GM12891 (cell line): Measurements from ENCODE around the gene TMC4.

Experiments used
- DNase-seq: peaks from one replicate; pipeline ENCODE4 v3.0.0; 2011; ENCODE audit warnings: low spot score; ENCODE audit not compliant: insufficient read length
- FAIRE-seq: peaks from 2 replicates; lab custom pipeline; 2011; peaks lifted over from hg19 to GRCh38; lab: Jason Lieb, UNC
- PAX5 ChIP-seq: IDR thresholded peaks from 2 replicates; pipeline ENCODE4 v1.6.1; 2011; ENCODE audit warnings: low read length, moderate library complexity, mild to moderate bottlenecking; ENCODE audit not compliant: insufficient read depth, severe bottlenecking
- POLR2A ChIP-seq: IDR thresholded peaks from 2 replicates; pipeline ENCODE4 v1.6.1; 2011; ENCODE audit warnings: low read depth, low read length, control low read depth
- POLR2AphosphoS5 ChIP-seq: IDR thresholded peaks from 2 replicates; pipeline ENCODE4 v1.6.1; 2011; ENCODE audit warnings: low read depth, low read length, control low read depth
- POU2F2 ChIP-seq: IDR thresholded peaks from 2 replicates; pipeline ENCODE4 v1.6.1; 2011; ENCODE audit warnings: low read depth, mild to moderate bottlenecking, control low read depth, low read length, moderate library complexity
- SPI1 ChIP-seq: IDR thresholded peaks from 2 replicates; pipeline ENCODE4 v1.6.1; 2011; ENCODE audit warnings: low read depth, low read length, control low read depth
- TAF1 ChIP-seq: IDR thresholded peaks from 2 replicates; pipeline ENCODE4 v1.6.1; 2011; ENCODE audit warnings: low read depth, low read length, control low read depth

Gene TMC4

GRCh38 chr19:54164369-54165068, 8.4 kb downstream of the TMC4 start:
- FAIRE-seq (no peak), DNase-seq (no peak)
- TF ChIP-seq SPI1 (no peak), POLR2AphosphoS5 (no peak), TAF1 (no peak), PAX5 (no peak), POLR2A (no peak), POU2F2 (no peak)

DNA sequence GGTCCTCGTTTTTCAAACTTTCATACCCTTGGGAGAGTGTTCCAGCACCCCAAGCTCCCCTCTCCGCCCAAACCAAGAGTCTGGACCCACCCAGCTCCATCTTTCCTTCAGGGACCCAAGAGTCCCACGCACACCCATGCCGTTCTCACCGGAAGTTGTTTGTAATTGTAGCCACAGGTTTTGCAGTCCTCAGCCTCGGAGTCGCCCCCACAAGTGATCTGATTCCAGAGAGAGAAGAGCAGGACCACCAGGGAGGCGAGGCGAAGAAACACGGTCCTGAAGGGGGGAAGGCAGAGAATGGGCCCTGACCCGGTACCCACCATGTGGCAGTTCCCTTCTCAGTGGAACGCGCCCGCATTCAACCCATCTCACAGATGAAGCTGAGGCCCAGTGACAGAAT, 10.1 kb downstream of the TMC4 start:
- no peak for FAIRE-seq
- no peak for DNase-seq
- TF ChIP-seq SPI1 = no peak

GRCh38 chr19:54162241-54162805, 10.6 kb downstream of the TMC4 start:
- DNase-seq (no peak), FAIRE-seq (no peak)
- TF ChIP-seq PAX5 = no peak
- no peak for TF ChIP-seq SPI1
- TF ChIP-seq POU2F2 = no peak
- TF ChIP-seq TAF1 = no peak
- TF ChIP-seq POLR2A = no peak
- TF ChIP-seq POLR2AphosphoS5 = no peak

DNA sequence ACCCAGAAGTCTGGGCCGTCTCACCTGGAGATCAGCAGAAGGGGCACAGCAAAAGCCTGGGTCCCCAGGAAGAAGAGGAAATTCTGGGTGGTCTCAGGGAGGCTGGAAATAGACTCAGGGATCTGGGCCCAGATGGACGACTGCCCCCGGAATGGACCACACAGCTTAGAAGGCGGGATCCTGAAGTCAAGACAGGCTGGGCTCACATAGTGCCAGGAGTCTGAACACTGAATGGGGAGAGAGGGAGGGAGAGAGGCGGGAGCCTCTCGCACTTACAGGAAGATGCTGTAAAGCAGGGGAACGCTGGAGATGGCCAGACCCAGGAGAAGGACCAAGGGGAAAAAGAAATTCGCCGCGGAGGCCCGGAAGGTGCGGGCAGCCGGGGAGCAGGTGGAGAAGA, 12.1 kb downstream of the TMC4 start:
- no peak for DNase-seq
- TF ChIP-seq POLR2A (no peak), TAF1 (no peak), PAX5 (no peak), POU2F2 (no peak), SPI1 (no peak), POLR2AphosphoS5 (no peak)
- peak; percentile 5 for FAIRE-seq

DNA sequence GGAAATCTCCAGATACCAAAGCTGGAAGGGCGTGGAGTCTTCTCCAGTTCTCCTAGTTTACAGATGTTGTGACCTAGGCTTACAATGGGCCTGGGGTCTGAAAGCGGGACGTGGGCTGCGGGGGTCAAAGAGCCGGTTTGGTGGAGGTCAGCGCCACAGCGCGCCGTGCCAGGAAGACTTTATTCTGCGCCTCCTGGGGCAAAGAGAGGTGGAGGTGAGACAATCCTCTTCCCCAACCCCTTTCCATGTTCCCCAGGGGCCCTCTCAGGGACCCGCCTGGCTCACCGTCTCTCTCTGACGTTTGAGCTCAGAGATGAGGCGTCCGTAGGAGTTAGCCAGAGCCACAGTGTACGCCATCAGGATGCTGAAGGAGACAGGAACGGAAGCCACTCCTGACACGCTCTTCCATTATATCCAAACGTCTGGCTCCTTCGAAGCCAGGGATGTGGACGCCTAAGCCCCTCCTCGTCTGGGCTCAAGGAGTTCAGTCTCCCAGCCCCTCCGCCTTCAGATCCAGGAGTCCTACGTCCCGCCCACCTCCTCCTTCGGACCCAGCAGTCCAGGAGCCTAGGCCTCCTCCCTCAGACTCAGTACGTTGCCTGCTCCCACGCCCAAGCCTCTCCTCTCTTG, 12.7 kb downstream of the TMC4 start:
- TF ChIP-seq POLR2A (0 out of 2 replicates have a peak, but pooled peaks have one; percentile 17), POU2F2 (no peak)
- DNase-seq (no peak), FAIRE-seq (no peak)

- TF ChIP-seq TAF1 (peak; percentile 78), POLR2A (peak; percentile 82), POU2F2 (peak; percentile 78; the same call in 1 of the 2 replicates), SPI1 (no peak), PAX5 (no peak), POLR2AphosphoS5 (peak; percentile 94)
- DNase-seq (peak; percentile 96), FAIRE-seq (peak; percentile 100)
These were observed 13.4 kb downstream of the TMC4 start, which contains the start of gene LENG1 for GRCh38 chr19:54159352-54160181. Gene LENG1, minus strand, starts transcription at chr19:54159721. Its CDS starts 26 bp downstream, at chr19:54159695.

DNA sequence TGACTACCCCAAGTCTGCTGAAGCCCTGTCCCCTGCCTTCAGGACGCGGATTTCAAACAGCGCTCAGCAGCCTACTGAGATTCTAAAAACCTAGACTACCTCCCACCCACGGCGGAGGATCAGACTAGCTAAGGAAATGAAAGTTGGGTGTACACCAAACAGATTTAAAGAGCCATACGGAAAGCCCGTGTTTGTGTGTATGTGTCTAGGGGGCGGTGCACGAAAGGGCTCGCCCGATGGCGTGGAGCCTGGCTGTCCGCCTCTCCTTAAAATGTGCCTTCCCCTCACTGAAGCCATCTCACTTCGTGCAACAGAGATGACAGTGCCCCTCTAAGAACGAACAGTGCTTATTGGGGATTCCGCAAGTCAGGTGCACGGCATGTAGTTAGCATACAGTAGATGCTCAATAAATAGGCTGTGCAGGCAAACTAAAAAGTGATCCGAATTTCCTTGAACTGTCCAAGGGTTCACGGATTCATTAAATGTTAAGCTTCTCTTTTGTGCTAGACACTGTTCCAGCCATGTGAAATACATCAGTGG, 14.1 kb downstream of the TMC4 start:
- DNase-seq (no peak), FAIRE-seq (no peak)
- no peak for TF ChIP-seq POLR2AphosphoS5
- no peak for TF ChIP-seq PAX5
- TF ChIP-seq SPI1 = peak; percentile 44; the same call in 1 of the 2 replicates
- TF ChIP-seq POU2F2 = peak; percentile 8; the same call in 1 of the 2 replicates
- TF ChIP-seq POLR2A = no peak
- no peak for TF ChIP-seq TAF1

GRCh38 chr19:54156953-54157352, 16.0 kb downstream of the TMC4 start:
- FAIRE-seq (peak; percentile 9), DNase-seq (no peak)
- TF ChIP-seq POU2F2 (no peak), POLR2AphosphoS5 (no peak), TAF1 (no peak), PAX5 (no peak), POLR2A (no peak), SPI1 (no peak)

GRCh38 chr19:54156490-54156889, 16.5 kb downstream of the TMC4 start:
- TF ChIP-seq POLR2A (peak; percentile 27; the same call in 1 of the 2 replicates), PAX5 (no peak), POLR2AphosphoS5 (no peak)
- FAIRE-seq (no peak), DNase-seq (no peak)
